Glomerular endothelial cell (primary cell): ENCODE measurements around the gene ITK. TPM values are rescaled to one million over a fixed set of nuclear protein-coding genes. Genes with fewer than 3 reads are reported as not detected.
"Not testable (repeated sequence)": the region's sequence is repeated elsewhere in the genome, so short reads cannot be mapped to it uniquely, and the experiment has no call there.

Source experiments
- DNase-seq: peaks from one replicate; pipeline ENCODE4 v3.0.0-alpha.2; 2011; ENCODE audit warnings: low read depth, low spot score; ENCODE audit errors: extremely low read depth
- total RNA-seq: library from RNA; depleted of rRNA; stranded (reverse); fragments of >200 nt; gene quantifications from 2 replicates; pipeline ENCODE4 v1.2.3, GENCODE V29; 2015

Gene ITK
- total RNA-seq, 1 donor from 2014 or later = not detected

DNA sequence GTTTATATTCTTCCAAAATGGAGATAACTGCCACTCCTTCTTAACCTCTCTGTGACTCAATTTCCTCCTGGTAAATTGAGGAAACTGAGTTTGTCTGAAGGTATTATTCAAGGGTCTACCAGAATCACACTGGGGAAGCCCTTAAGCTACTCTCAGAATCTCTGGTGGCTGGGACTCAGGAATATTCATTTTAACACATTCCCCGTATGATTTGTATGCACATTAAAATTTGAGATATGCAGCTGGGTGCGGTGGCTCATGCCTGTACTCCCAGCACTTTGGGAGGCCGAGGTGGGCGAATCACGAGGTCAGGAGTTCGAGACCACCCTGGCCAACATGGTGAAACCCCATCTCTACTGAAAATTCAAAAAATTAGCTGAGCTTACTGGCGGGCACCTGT lies 64.1 kb downstream of the ITK start:
- not testable (repeated sequence) for DNase-seq

DNA sequence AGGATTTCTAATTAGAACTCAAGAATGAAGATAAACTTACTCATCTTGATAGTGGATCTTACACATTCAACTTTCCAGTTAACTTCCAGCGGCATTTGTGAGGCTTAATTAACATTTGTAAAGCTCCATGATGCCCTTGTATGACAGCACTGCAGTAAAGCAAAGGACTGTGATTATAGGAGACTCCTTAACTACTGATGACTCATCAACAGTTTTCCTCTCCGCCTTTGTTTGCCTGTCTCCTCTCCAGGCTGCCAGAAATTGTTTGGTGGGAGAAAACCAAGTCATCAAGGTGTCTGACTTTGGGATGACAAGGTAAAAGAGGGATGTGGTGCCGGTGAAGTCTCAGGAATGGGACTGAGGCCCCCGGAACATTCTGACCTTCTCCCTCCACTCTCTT lies 64.8 kb downstream of the ITK start:
- DNase-seq = no peak

DNA sequence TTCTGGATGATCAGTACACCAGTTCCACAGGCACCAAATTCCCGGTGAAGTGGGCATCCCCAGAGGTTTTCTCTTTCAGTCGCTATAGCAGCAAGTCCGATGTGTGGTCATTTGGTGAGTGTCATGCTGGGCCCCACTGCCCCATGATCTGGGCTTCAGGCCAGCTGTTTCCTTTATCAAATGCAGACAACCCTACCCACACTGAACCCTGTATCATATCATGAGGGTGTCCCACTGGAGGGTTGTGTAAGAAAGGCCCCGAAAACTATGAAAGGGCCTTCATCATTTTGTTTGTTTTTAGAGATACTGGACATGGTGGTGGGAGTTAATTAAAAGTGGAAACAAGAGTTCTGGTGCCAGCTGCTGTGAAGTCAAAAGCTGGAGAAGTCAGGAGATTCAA lies 65.2 kb downstream of the ITK start:
- no peak for DNase-seq

DNA sequence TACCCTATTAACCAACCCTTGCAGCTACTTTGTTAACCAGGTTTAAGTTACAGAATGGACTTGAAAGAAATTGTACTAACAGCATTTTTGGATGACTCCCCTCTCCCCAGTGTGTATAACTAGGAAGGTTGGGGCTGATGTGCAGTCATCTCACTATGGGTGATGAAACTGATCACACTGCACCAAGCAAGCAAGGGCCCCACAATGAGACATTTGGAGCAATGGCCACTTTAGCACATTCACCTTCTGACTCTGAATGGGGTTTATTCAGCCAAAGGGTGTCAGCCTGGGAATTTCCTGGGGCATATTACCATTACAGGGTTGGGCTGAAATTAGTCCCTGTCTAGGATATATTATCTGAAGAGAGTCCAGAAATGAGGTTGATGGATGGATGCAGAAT lies 66.6 kb downstream of the ITK start:
- DNase-seq = no peak

DNA sequence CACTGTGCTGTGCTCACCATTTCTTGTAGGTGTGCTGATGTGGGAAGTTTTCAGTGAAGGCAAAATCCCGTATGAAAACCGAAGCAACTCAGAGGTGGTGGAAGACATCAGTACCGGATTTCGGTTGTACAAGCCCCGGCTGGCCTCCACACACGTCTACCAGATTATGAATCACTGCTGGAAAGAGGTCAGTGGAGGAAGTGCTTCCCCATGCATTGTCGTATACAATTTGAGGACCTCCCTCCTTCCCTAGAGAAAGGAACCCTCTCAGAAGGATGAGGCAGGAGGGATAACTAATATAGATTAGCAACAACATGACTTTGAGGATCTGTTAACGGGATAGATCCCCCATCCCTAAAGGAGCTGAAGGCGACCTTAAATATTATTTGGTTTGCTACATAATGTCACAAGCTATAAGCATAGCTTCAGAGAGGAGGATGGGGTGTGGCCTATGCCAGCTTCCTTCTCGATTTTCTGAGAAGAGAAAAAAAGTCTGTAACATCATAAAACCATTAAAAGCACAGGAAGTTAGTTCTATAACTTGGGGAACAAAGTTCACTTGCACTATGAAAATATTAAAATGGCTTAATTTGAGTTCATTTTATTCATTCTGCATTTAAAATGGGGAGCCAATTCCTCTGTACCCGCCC lies 68.3 kb downstream of the ITK start:
- no peak for DNase-seq

DNA sequence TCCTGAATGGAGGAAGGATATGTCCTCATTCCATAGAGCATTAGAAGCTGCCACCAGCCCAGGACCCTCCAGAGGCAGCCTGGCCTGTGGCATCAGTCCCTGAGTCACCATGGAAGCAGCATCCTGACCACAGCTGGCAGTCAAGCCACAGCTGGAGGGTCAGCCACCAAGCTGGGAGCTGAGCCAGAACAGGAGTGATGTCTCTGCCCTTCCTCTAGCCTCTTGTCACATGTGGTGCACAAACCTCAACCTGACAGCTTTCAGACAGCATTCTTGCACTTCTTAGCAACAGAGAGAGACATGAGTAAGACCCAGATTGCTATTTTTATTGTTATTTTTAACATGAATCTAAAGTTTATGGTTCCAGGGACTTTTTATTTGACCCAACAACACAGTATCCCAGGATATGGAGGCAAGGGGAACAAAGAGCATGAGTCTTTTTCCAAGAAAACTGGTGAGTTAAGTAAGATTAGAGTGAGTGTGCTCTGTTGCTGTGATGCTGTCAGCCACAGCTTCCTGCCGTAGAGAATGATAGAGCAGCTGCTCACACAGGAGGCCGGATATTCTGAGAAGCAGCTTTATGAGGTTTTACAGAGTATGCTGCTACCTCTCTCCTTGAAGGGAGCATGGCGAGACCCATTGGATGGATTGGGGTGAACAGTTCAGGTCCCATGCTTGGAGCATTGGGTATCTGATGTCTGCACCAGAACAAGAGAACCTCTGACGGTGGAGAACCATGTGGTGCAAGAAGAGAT lies 72.2 kb downstream of the ITK start:
- DNase-seq = no peak

DNA sequence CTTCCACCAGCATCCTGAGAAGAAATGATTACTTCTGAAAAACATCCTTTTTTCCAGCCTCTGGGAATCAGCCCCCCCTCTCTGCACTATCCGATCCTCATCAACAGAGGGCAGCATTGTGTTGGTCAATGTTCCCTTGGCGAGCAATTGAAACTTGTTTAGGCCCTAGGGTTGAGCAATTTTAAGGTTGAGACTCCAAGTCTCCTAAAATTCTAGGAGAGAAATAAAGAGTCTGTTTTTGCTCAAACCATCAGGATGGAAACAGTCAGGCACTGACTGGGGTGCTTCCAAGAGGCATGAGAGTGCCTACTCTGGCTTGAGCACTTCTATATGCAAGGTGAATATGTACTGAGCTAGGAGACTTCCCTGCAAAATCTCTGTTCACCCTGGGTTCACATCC lies 72.9 kb downstream of the ITK start:
- DNase-seq = no peak

DNA sequence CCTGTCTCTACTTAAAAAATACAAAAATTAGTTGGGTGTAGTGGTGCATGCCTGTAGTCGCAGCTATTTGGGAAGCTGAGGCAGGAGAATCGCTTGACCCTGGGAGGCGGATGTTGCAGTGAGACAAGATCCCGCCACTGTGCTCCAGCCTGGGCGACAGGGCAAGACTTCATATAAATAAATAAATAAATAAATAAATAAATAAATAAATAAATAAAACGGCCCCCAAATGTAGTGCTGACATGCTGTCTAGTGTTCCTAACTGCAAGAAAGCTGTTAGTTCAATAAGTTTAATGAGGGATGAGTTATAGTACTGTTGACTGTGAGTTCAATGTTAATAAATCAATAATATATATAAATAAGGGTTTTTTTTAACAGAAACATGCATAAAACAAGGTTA lies 77.8 kb downstream of the ITK start:
- DNase-seq = no peak

DNA sequence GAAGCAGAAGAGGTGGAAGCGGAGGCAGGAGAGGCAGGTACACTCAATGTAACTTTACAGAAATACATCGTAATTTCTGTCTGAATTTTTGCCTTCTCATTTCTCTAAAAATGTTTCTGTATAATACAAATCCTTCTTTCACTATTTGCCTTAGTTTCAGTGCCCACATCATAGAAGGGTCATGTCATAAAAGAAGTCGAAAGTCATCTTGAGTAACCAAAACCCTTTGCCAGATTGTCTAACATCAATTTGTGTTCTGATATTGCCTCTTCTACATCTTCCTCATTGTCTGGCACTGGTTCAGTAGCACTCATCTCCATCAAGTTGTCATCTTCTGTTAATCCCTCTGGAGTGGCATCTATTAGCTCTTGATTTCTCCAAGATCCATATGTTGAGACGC lies 79.1 kb downstream of the ITK start:
- no peak for DNase-seq

DNA sequence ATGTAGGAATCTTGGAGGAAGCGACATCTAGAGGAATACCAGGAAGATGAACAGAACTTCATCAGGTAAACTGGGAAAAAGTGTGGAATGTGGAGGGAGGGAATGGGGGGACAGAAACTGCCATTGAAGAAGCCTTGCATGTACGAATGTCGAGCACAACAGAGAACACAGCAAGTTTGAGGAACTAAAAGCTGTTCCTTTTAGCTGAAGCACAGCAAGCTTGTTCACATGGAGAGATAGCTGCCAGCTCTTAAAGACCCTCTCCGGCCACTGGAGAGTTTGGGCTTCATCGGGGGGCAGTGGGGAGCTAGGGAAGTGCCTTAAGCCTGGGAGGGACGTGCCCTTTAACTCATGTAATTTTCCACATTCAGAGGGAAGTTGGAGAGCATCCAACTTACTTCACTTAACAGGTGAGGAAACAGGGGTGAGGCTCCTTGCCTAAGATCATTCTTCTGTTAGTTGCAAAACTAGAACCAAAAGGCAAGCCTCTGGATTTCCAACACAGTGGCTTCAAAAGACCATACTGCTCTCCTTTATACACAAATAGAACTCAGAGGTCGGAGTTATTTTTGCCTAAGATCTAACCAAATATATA lies 83.0 kb downstream of the ITK start:
- no peak for DNase-seq

DNA sequence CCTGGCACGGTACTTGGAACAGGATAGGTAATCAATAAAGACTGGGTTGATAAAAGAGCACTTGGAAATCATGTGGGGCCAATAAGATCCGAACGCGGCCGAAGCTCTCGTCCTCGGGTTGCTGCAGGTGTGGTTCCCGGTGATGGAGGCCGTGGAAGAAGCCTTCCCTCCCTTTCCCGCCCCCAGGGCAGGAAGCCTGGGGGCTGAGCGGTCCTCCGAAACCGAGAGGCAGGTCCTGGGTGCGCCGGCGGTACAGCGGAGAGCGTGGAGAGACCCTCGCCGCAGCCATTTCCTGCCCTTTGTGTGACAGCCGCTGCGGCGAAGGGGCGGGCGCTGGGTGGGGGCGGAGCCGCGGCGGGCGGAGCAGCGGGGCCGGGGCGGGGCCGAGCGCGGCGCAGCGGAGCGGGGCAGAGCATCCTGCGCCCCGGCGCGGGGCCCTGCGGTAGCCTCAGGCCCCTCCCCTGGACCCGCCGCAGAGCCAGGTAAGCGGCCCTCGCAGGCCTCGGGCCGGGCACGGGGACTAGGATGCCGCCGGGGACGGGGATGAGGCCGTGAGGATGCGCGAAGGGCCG lies 85.2 kb downstream of the ITK start, which contains the start of gene CYFIP2:
Gene CYFIP2, plus strand, starts transcription at position 410 of the 572 bp plus-strand sequence. CDS start 19,239 bp downstream, outside the sequence.
- no peak for DNase-seq

DNA sequence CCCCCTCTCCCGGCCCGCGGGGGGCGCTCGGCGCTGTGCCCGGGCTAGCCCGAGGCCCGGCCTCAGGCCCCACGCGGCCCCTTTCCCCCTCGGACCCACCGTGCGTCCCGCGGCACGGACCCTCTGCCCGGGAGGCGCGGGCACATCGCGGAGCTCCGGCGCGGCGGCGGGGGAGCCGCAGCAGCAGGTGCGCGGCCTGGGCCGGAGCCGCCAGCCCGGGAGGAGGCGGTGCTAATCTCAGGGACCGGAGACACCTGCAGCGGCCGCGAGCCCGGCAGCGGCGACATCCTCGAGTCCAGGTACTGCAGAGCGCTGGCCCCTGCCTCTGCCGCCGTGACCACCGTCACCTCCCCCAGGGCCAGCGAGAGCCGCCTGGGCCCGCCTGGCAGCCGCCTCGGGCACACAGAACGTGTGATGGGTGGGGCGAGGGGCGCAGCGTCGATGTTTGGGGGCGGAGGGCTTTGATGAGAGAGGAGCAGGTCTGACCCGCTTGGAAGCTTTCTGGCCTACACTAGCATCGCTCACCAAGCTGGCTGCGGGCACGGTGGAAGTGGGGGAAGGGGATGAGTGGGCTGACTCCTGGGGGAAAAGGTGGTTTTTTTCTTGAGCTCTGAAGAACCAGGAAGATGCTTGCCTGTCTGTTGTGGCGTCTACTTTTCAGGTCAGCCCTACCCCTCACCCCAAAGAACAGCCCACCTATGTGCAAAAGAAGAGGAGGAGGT lies 85.8 kb downstream of the ITK start:
- DNase-seq = no peak

DNA sequence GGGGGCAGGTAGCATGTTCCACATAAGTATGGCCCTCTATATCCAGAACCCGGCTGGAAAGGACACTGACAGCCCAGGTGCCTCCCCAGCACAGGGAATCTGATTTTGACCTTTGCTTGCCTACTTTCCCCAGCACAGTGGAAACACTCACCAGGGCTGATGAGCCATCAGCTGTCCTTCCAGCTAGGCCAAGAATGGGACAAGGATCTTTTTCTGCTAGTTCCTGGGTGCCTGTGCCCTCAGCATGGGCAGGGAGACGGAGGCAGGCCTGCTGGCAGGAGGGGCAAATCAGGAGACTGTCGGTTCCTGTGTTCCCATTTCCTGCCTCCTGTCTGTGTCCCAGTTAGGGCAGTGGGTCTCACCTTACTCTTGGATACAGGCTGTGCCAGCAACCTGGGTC lies 86.4 kb downstream of the ITK start:
- DNase-seq = no peak

DNA sequence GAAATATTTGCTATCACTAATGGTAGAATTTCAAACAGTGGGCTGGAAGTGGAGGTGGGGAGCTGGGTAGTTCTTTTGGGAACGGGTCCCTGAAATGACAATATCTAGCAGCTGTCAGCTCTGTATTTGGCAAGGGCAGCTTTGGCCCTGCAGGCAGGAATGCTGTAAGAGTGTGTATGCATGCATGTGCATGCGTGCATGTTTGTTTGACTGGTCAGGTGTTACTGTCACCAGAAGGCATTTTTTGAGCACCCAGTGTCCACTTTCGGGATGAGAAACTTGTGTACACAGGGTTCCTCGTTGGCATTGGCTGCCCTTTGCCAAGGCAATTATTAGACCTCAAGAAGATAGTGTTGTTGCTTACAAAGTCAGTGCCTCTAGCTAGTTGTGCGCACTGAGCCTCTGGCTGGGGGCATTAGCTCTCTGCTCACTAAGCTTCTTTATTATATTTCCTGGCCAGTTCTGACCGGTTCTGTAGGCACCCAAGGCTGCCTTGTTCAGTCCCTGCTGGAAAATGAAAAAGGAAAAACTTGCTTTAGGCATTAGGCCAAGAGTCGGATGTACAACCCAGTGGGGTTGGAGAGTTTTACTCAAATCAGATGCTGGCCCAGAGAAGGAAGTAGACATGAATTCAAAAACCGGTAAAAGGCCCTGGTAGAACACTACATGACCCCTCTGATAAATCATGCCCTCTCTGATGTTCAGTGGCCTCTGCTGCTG lies 87.3 kb downstream of the ITK start:
- DNase-seq = no peak

DNA sequence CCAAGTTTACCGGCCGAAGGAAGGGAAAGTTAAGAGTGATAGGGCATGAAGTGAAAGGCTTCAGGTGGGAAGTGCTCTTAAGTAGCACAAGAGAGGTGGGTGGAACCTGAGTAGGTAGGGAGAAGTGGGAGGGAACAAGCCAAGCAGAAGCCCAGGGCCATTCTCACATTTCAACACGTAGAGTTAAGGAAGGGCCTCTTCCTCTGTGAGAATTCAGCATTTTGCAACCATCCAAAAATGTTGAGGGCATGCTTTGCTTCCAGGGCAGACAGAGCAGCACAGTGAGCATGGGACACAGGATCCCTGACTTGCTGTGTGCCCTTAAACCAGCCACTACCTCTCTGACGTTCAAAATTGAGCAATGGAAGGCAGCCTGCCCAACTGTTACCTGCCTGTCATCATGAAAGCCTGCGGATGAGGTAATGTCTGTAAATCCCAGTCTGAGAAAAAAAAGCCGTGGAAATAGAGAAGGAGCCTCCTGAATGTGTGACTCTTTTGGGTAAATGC lies 88.6 kb downstream of the ITK start:
- no peak for DNase-seq

DNA sequence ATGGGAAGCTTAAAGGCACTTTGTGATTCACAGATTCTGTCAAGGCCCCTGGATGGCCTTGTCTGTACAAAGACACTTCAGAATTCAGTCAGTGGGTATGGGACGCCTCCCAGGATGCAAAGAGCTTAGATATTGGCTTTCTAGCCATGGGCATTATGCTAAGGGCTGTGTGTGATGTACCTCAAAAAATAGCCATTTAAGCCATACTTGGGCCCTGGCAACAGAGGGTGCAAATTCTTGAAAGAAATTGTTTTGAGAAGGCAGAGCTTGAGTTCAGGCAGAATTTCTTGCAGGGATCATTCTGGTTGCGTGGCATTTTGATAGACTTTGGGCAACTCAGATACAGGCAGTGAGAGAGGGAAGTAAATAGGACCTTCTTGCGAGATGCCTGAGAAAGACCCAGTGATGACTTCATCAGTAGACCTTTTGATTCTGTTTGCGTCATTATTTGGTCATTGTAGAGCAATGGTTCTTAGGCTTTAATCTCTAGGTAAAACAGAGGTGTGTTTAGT lies 89.2 kb downstream of the ITK start:
- no peak for DNase-seq

DNA sequence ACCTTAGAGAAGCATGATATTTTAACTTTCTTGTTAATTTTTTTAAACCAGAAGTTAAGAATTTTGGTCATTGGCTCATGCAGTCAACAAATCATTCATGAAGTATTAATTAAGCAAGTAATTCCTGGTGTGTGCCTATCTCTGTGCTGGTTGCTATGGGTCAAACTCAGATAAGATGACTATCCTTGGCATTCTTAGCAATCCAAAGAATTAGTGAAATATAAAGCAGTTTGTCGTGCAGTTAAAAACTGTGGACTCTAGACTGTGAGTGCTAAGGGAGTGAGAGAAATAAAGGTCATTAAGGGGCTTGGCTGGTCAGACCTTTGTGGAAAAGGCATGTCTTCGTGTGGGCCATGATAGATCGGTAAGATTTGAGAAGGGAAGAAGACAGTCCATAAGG lies 90.1 kb downstream of the ITK start:
- DNase-seq = no peak

DNA sequence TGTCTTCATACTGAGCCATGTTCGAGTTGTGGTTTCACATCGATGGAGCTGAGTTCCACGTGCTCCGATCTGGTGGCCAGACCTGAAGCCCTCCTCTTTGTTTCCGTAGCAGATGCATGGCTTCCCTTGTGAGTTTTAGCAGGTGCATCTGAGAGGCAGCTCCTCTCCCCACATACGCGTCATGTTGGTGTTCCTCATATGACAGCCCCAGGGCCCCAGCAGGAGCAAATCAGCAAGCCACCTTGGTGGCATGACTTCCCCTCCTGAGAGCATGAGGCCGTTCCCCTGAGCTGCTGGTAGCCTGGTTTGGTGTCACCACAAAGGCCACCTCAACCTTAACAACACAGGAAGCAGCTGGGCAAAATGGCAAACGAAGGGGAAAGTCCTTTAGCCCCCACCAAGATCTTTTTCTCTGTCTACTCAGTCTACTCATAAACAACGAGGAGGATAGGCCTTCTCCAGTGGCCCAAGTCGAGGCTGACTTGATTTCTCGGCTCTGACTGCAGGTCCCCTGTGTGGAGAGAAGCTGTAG lies 91.2 kb downstream of the ITK start:
- DNase-seq = no peak

DNA sequence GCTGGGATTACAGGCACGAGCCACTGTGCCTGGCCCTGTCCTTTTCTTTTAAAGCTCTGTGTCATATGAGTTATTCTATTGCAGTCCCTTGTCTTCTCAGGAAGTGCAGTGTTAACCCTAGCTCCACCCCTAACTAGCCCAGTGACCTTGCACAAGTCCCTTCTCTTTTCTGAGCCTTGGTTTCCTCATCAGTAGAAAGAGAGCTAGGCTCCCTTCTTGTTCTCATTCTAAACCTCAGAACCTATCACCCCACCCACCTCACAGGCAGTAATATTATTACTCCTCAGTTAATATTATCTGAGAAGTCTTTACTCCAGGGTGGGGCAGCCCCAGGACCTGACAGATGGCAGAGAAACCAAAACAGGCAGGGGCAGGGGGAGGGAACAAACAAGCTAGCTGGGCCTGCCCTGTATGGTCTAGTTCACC lies 92.5 kb downstream of the ITK start:
- no peak for DNase-seq

DNA sequence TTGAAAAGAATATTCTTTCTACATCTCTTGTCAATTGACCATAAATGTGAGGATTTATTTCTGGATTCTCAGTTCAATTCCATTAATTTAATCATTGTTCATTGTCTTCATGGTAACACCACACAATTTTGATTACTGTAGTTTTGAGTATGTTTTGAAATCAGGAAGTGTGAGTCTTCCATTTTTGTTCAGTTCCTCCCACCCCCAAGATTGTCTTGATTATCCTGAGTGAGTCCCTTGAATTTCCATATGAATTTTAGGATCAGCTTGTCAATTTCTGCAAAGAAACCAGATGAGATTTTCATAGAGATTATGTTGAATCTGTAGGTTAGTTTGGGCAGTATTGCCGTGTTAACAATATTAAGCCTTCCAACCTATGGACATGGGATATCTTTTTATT lies 94.8 kb downstream of the ITK start:
- DNase-seq = no peak
